SK-N-MC (cell line): ENCODE measurements around the gene ELMO3.

ENCODE experiments used
- EZH2 ChIP-seq: fragments of 200-600 bp; sonication (generic); IDR thresholded peaks from one replicate; pipeline ENCODE4 v1.6.1; 2017; ENCODE audit warnings: antibody characterized with exemption
- POLR2AphosphoS5 ChIP-seq: IDR thresholded peaks from 2 replicates; pipeline ENCODE4 v1.6.1; 2012; ENCODE audit warnings: mild to moderate bottlenecking, low read depth, low read length, borderline replicate concordance

GRCh38 chr16:67191411-67191994 lies 7.4 kb upstream of the ELMO3 start:
- TF ChIP-seq POLR2AphosphoS5 (no peak), EZH2 (no peak)
